Stimulated activated naive B cell treated with anti-CD40 and anti-IgM and Interleukin-4, amounts not matched to agents 10 μg/mL and 1 μg/mL and 100 μg/mL, for 72 hours (primary cell): ENCODE data around the gene AGPAT4.
"Not testable (repeated sequence)": the region's sequence is repeated elsewhere in the genome, so short reads cannot be mapped to it uniquely, and the experiment has no call there.

Experiments used
- ATAC-seq, 2 donors: fragments of 150-1000 bp; cut with Tn5 transposase; replicated peaks; 2 replicates each; pipeline ENCODE4 v1.10.0; 2021; ENCODE audit warnings: moderate library complexity in 1 of 2
- DNase-seq: peaks from one replicate; pipeline ENCODE4 v3.0.0; 2021
- H3K27ac Mint-ChIP-seq: one replicate; pipeline ENCODE4 v1.8.0; 2022; ENCODE audit warnings: mild to moderate bottlenecking, mixed read lengths
- H3K27me3 Mint-ChIP-seq, 2 donors: one replicate each; pipeline ENCODE4 v1.8.0; 2022; ENCODE audit warnings: mixed read lengths in 2 of 2
- H3K36me3 Mint-ChIP-seq, 2 donors: one replicate each; pipeline ENCODE4 v1.8.0; 2022; ENCODE audit warnings: mixed read lengths in 2 of 2, mild to moderate bottlenecking in 1 of 2
- H3K4me1 Mint-ChIP-seq, 2 donors: one replicate each; pipeline ENCODE4 v1.8.0; 2022; ENCODE audit warnings: mixed read lengths in 2 of 2, mild to moderate bottlenecking in 1 of 2
- H3K4me3 Mint-ChIP-seq, 2 donors: one replicate each; pipeline ENCODE4 v1.8.0; 2022; ENCODE audit warnings: mild to moderate bottlenecking in 2 of 2, mixed read lengths in 2 of 2, moderate library complexity in 1 of 2
- H3K9me3 Mint-ChIP-seq, 2 donors: one replicate each; pipeline ENCODE4 v1.8.0; 2022; ENCODE audit warnings: mixed read lengths in 2 of 2, mild to moderate bottlenecking in 1 of 2

AGPAT4 gene

GRCh38 chr6:161235776-161236633 is 37.9 kb downstream of the AGPAT4 start:
- H3K4me1 Mint-ChIP-seq = peaks cover 17 to 27% of the 10 kb centered on the region in 2 donors
- H3K9me3 Mint-ChIP-seq = peaks cover 0 to 7% of the 10 kb centered on the region in 2 donors
- peak overlapping the region; percentile 71 for H3K27ac Mint-ChIP-seq
- H3K27me3 Mint-ChIP-seq = no peaks in the 10 kb centered on the region
- peak overlapping the region; percentile 15 to 30 for H3K4me3 Mint-ChIP-seq
- ATAC-seq (peak; percentile 70 to 76), DNase-seq (no peak)
- peaks cover 16% of the 10 kb centered on the region in 2 donors for H3K36me3 Mint-ChIP-seq

- DNase-seq (no peak), ATAC-seq (no peak)
- H3K27ac Mint-ChIP-seq = no peak overlapping the region
- peaks cover 0 to 7% of the 10 kb centered on the region in 2 donors for H3K9me3 Mint-ChIP-seq
- no peaks in the 10 kb centered on the region for H3K27me3 Mint-ChIP-seq
- peaks cover 17 to 32% of the 10 kb centered on the region in 2 donors for H3K4me1 Mint-ChIP-seq
- no peak overlapping the region for H3K4me3 Mint-ChIP-seq
- peaks cover 15 to 20% of the 10 kb centered on the region in 2 donors for H3K36me3 Mint-ChIP-seq
Measured at GRCh38 chr6:161233986-161234661, 39.7 kb downstream of the AGPAT4 start.

GRCh38 chr6:161232467-161232866 is 41.4 kb downstream of the AGPAT4 start:
- peaks cover 15 to 18% of the 10 kb centered on the region in 2 donors for H3K36me3 Mint-ChIP-seq
- no peak overlapping the region for H3K4me3 Mint-ChIP-seq
- peaks cover 18 to 39% of the 10 kb centered on the region in 2 donors for H3K4me1 Mint-ChIP-seq

GRCh38 chr6:161232010-161232409 is 41.9 kb downstream of the AGPAT4 start:
- Mint-ChIP-seq H3K4me3 (no peak overlapping the region), H3K27me3 (no peaks in the 10 kb centered on the region), H3K36me3 (peaks cover 15 to 16% of the 10 kb centered on the region in 2 donors), H3K9me3 (peaks cover 0 to 5% of the 10 kb centered on the region in 2 donors), H3K27ac (no peak overlapping the region), H3K4me1 (peaks cover 18 to 39% of the 10 kb centered on the region in 2 donors)
- ATAC-seq (no peak), DNase-seq (no peak)

More at GRCh38 chr6:161232467-161232866, 41.4 kb downstream of the AGPAT4 start:
- DNase-seq (no peak), ATAC-seq (no peak)
- no peak overlapping the region for H3K27ac Mint-ChIP-seq
- H3K27me3 Mint-ChIP-seq = no peaks in the 10 kb centered on the region
- H3K9me3 Mint-ChIP-seq = peaks cover 0 to 5% of the 10 kb centered on the region in 2 donors

GRCh38 chr6:161230339-161230738 is 43.5 kb downstream of the AGPAT4 start:
- Mint-ChIP-seq H3K4me3 (no peak overlapping the region), H3K4me1 (peaks cover 13 to 37% of the 10 kb centered on the region in 2 donors), H3K27me3 (no peaks in the 10 kb centered on the region), H3K27ac (no peak overlapping the region), H3K9me3 (peaks cover 0 to 5% of the 10 kb centered on the region in 2 donors), H3K36me3 (peaks cover 16 to 20% of the 10 kb centered on the region in 2 donors)
- no peak for DNase-seq
- no peak for ATAC-seq

- DNase-seq (no peak), ATAC-seq (peak; percentile 82 to 89)
- Mint-ChIP-seq H3K9me3 (peaks cover 5 to 8% of the 10 kb centered on the region in 2 donors), H3K27ac (peak overlapping the region; percentile 6), H3K36me3 (peaks cover 24 to 26% of the 10 kb centered on the region in 2 donors), H3K4me3 (peak overlapping the region in 1 of 2 donors; percentile 7), H3K27me3 (no peaks in the 10 kb centered on the region), H3K4me1 (peaks cover 13 to 35% of the 10 kb centered on the region in 2 donors)
Measured at GRCh38 chr6:161228921-161229591, 44.8 kb downstream of the AGPAT4 start.

- no peak for DNase-seq
- no peak for ATAC-seq
- peaks cover 5 to 8% of the 10 kb centered on the region in 2 donors for H3K9me3 Mint-ChIP-seq
- no peak overlapping the region for H3K27ac Mint-ChIP-seq
- H3K4me3 Mint-ChIP-seq = no peak overlapping the region
- H3K27me3 Mint-ChIP-seq = no peaks in the 10 kb centered on the region
- peaks cover 24 to 28% of the 10 kb centered on the region in 2 donors for H3K36me3 Mint-ChIP-seq
- H3K4me1 Mint-ChIP-seq = peaks cover 13 to 35% of the 10 kb centered on the region in 2 donors
Measured at GRCh38 chr6:161228096-161228495, 45.8 kb downstream of the AGPAT4 start.

GRCh38 chr6:161227004-161227960 is 46.6 kb downstream of the AGPAT4 start:
- H3K9me3 Mint-ChIP-seq = peaks cover 5 to 6% of the 10 kb centered on the region in 2 donors
- H3K4me3 Mint-ChIP-seq = no peak overlapping the region
- H3K27ac Mint-ChIP-seq = no peak overlapping the region
- DNase-seq (no peak), ATAC-seq (no peak)
- H3K36me3 Mint-ChIP-seq = peaks cover 24 to 31% of the 10 kb centered on the region in 2 donors
- H3K27me3 Mint-ChIP-seq = no peaks in the 10 kb centered on the region
- peaks cover 11 to 30% of the 10 kb centered on the region in 2 donors for H3K4me1 Mint-ChIP-seq

- Mint-ChIP-seq H3K4me1 (peaks cover 11 to 24% of the 10 kb centered on the region in 2 donors), H3K36me3 (peaks cover 25 to 28% of the 10 kb centered on the region in 2 donors), H3K27me3 (no peaks in the 10 kb centered on the region), H3K9me3 (peaks cover 2 to 5% of the 10 kb centered on the region in 2 donors), H3K4me3 (peak overlapping the region in 1 of 2 donors; percentile 55), H3K27ac (peak overlapping the region; percentile 81)
- DNase-seq = no peak
- peak; percentile 50 to 65 for ATAC-seq
Measured at GRCh38 chr6:161226009-161226964, 47.6 kb downstream of the AGPAT4 start.

GRCh38 chr6:161225681-161226008 is 48.2 kb downstream of the AGPAT4 start:
- H3K9me3 Mint-ChIP-seq = peaks cover 2 to 5% of the 10 kb centered on the region in 2 donors
- DNase-seq (no peak), ATAC-seq (no peak)
- no peak overlapping the region for H3K4me3 Mint-ChIP-seq
- H3K27ac Mint-ChIP-seq = no peak overlapping the region
- peaks cover 25% of the 10 kb centered on the region in 2 donors for H3K36me3 Mint-ChIP-seq
- no peaks in the 10 kb centered on the region for H3K27me3 Mint-ChIP-seq
- H3K4me1 Mint-ChIP-seq = peaks cover 11 to 24% of the 10 kb centered on the region in 2 donors

GRCh38 chr6:161224951-161225680 is 48.7 kb downstream of the AGPAT4 start:
- Mint-ChIP-seq H3K36me3 (peaks cover 22 to 24% of the 10 kb centered on the region in 2 donors), H3K4me1 (peaks cover 11 to 24% of the 10 kb centered on the region in 2 donors)
- H3K27ac Mint-ChIP-seq, H3K27me3 Mint-ChIP-seq, ATAC-seq, H3K9me3 Mint-ChIP-seq, DNase-seq, H3K4me3 Mint-ChIP-seq: not testable (repeated sequence)

GRCh38 chr6:161223646-161224045 is 50.2 kb downstream of the AGPAT4 start:
- H3K27ac Mint-ChIP-seq = no peak overlapping the region
- DNase-seq = no peak
- H3K4me1 Mint-ChIP-seq = peaks cover 6 to 15% of the 10 kb centered on the region in 2 donors
- ATAC-seq = no peak
- H3K4me3 Mint-ChIP-seq = no peak overlapping the region
- H3K36me3 Mint-ChIP-seq = peaks cover 19 to 22% of the 10 kb centered on the region in 2 donors
- peaks cover 2 to 5% of the 10 kb centered on the region in 2 donors for H3K9me3 Mint-ChIP-seq
- no peaks in the 10 kb centered on the region for H3K27me3 Mint-ChIP-seq
